HEK293 (cell line): ENCODE data around the gene COLQ.

Experiments
- CTCF ChIA-PET: fragments of 350-600 bp; formaldehyde crosslinking; extraction: SDS; loops from one replicate; lab custom pipeline; 2021; ENCODE audit warnings: antibody characterized with exemption; lab: Yijun Ruan, JAX
- POLR2A ChIA-PET: fragments of 300-600 bp; formaldehyde crosslinking; extraction: SDS; loops from one replicate; lab custom pipeline; 2020; ENCODE audit warnings: antibody characterized with exemption, inconsistent platforms; lab: Yijun Ruan, JAX
- H3K27ac ChIP-seq: fragments of 200-500 bp; sonication (Bioruptor generic); 2 replicates; pipeline ENCODE4 v1.5.1; 2014; ENCODE audit warnings: low read depth, low read length, control low read depth, inconsistent platforms; ENCODE audit errors: extremely low read depth
- H3K36me3 ChIP-seq, 2 experiments: fragments of 200-500 bp in 1 of 2; sonication (Bioruptor generic) in 1 of 2; 1 replicate in 1 of 2; 2 replicates in 1 of 2; pipeline ENCODE4 v1.5.1; 2014 to 2017; ENCODE audit warnings: inconsistent platforms in 2 of 2, low read length in 2 of 2; ENCODE audit not compliant: control insufficient read depth in 2 of 2, insufficient read depth in 1 of 2
- H3K4me1 ChIP-seq: fragments of 200-500 bp; sonication (Bioruptor generic); 2 replicates; pipeline ENCODE4 v1.5.1; 2014; ENCODE audit warnings: mild to moderate bottlenecking, low read length, inconsistent platforms; ENCODE audit not compliant: control insufficient read depth, insufficient read depth
- H3K4me3 ChIP-seq: 2 replicates; pipeline ENCODE4 v1.5.1; 2011; ENCODE audit warnings: low read depth, mild to moderate bottlenecking, control low read depth, low read length, moderate library complexity
- H3K9me3 ChIP-seq: fragments of 200-500 bp; sonication (Bioruptor generic); 2 replicates; pipeline ENCODE4 v1.5.1; 2014; ENCODE audit warnings: low read depth, low read length, inconsistent platforms; ENCODE audit not compliant: control insufficient read depth, insufficient read depth
- YY1 ChIP-seq: fragments of 450-650 bp; formaldehyde crosslinking; IDR thresholded peaks from 2 replicates; pipeline ENCODE4 v1.5.1; 2018; ENCODE audit warnings: missing biosample characterization, missing genetic modification characterization
- ZBTB17 ChIP-seq: fragments of 450-650 bp; formaldehyde crosslinking; IDR thresholded peaks from 2 replicates; pipeline ENCODE4 v1.5.1; 2016; ENCODE audit warnings: missing biosample characterization, missing genetic modification characterization
- ZNF184 ChIP-seq: fragments of 450-650 bp; IDR thresholded peaks from 2 replicates; pipeline ENCODE4 v1.5.1; 2018; ENCODE audit warnings: missing biosample characterization, mild to moderate bottlenecking, missing genetic modification characterization
- ZNF23 ChIP-seq: fragments of 450-650 bp; formaldehyde crosslinking; IDR thresholded peaks from 2 replicates; pipeline ENCODE4 v1.5.1; 2016; ENCODE audit warnings: missing biosample characterization, missing genetic modification characterization, borderline replicate concordance
- ZNF239 ChIP-seq: fragments of 450-650 bp; formaldehyde crosslinking; IDR thresholded peaks from 2 replicates; pipeline ENCODE4 v1.5.1; 2016; ENCODE audit warnings: missing biosample characterization, missing genetic modification characterization
- ZNF248 ChIP-seq: fragments of 450-650 bp; formaldehyde crosslinking; IDR thresholded peaks from 2 replicates; pipeline ENCODE4 v1.5.1; 2017; ENCODE audit warnings: missing biosample characterization, missing genetic modification characterization
- ZNF26 ChIP-seq: fragments of 450-650 bp; formaldehyde crosslinking; IDR thresholded peaks from 2 replicates; pipeline ENCODE4 v1.5.1; 2016; ENCODE audit warnings: missing biosample characterization, missing genetic modification characterization
- ZNF335 ChIP-seq: fragments of 450-650 bp; formaldehyde crosslinking; conservative IDR thresholded peaks from 2 replicates; pipeline ENCODE4 v1.5.1; 2016; ENCODE audit warnings: missing biosample characterization, missing genetic modification characterization
- ZNF404 ChIP-seq: fragments of 450-650 bp; formaldehyde crosslinking; IDR thresholded peaks from 2 replicates; pipeline ENCODE4 v1.5.1; 2017; ENCODE audit warnings: missing biosample characterization, missing genetic modification characterization
- ZNF501 ChIP-seq: fragments of 450-650 bp; formaldehyde crosslinking; IDR thresholded peaks from 2 replicates; pipeline ENCODE4 v1.5.1; 2016; ENCODE audit warnings: missing biosample characterization, missing genetic modification characterization
- ZNF664 ChIP-seq: fragments of 450-650 bp; formaldehyde crosslinking; IDR thresholded peaks from 2 replicates; pipeline ENCODE4 v1.5.1; 2016; ENCODE audit warnings: missing biosample characterization, missing genetic modification characterization
- ZNF701 ChIP-seq: fragments of 450-650 bp; formaldehyde crosslinking; IDR thresholded peaks from 2 replicates; pipeline ENCODE4 v1.5.1; 2016; ENCODE audit warnings: missing biosample characterization, missing genetic modification characterization
- ZNF776 ChIP-seq: fragments of 450-650 bp; formaldehyde crosslinking; IDR thresholded peaks from 2 replicates; pipeline ENCODE4 v1.5.0; 2017; ENCODE audit warnings: missing biosample characterization, missing genetic modification characterization, borderline replicate concordance
- TF ChIP-seq, protein P1 (sequence below): fragments of 450-650 bp; formaldehyde crosslinking; IDR thresholded peaks from 2 replicates; pipeline ENCODE4 v1.5.1; 2016; ENCODE audit warnings: missing biosample characterization, missing genetic modification characterization
- TF ChIP-seq, protein P2 (sequence below): fragments of 450-650 bp; formaldehyde crosslinking; IDR thresholded peaks from 2 replicates; pipeline ENCODE4 v1.5.1; 2017; ENCODE audit warnings: missing biosample characterization, mild to moderate bottlenecking, missing genetic modification characterization, moderate library complexity
- TF ChIP-seq, protein P3 (sequence below): fragments of 450-650 bp; formaldehyde crosslinking; IDR thresholded peaks from 2 replicates; pipeline ENCODE4 v1.5.0; 2017; ENCODE audit warnings: missing biosample characterization, missing genetic modification characterization, borderline replicate concordance
- TF ChIP-seq, protein P4 (sequence below): fragments of 450-650 bp; formaldehyde crosslinking; IDR thresholded peaks from 2 replicates; pipeline ENCODE4 v1.5.1; 2016; ENCODE audit warnings: missing biosample characterization, missing genetic modification characterization
- TF ChIP-seq, protein P5 (sequence below): fragments of 450-650 bp; formaldehyde crosslinking; IDR thresholded peaks from 2 replicates; pipeline ENCODE4 v1.5.1; 2016; ENCODE audit warnings: missing biosample characterization, missing genetic modification characterization
- TF ChIP-seq, protein P6 (sequence below): fragments of 450-650 bp; IDR thresholded peaks from 2 replicates; pipeline ENCODE4 v1.5.1; 2018; ENCODE audit warnings: missing biosample characterization, mild to moderate bottlenecking, missing genetic modification characterization

Gene COLQ

GRCh38 chr3:15525790-15526189, 4.3 kb upstream of the COLQ start:
- ChIA-PET CTCF (interaction anchor here (0.6 to 0.8 kb wide), 2 partner anchors 34 to 108 kb away, joined by 3 to 5 read pairs; no protein-coding TSS in a partner anchor), POLR2A (no interaction called here)
- H3K9me3 ChIP-seq, result no peaks in the 10 kb centered on the region
- no peaks in the 10 kb centered on the region for H3K36me3 ChIP-seq
- no peak for TF ChIP-seq ZNF23 (tag by site-specific recombination)
- peak; percentile 93 for TF ChIP-seq ZNF184
- TF ChIP-seq ZNF26 (tag by site-specific recombination), result no peak
- TF ChIP-seq ZNF248 (tag by site-specific recombination), result no peak
- TF ChIP-seq ZNF404 (tag by site-specific recombination), result no peak
- TF ChIP-seq, protein P1, sequence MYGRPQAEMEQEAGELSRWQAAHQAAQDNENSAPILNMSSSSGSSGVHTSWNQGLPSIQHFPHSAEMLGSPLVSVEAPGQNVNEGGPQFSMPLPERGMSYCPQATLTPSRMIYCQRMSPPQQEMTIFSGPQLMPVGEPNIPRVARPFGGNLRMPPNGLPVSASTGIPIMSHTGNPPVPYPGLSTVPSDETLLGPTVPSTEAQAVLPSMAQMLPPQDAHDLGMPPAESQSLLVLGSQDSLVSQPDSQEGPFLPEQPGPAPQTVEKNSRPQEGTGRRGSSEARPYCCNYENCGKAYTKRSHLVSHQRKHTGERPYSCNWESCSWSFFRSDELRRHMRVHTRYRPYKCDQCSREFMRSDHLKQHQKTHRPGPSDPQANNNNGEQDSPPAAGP (tag by site-specific recombination), result no peak
- H3K4me3 ChIP-seq, result no peak overlapping the region
- no peak overlapping the region for H3K27ac ChIP-seq
- no peaks in the 10 kb centered on the region for H3K4me1 ChIP-seq

- Histone ChIP-seq H3K4me1 (no peaks in the 10 kb centered on the region), H3K36me3 (no peaks in the 10 kb centered on the region), H3K27ac (no peak overlapping the region), H3K9me3 (no peaks in the 10 kb centered on the region), H3K4me3 (no peak overlapping the region)
- CTCF ChIA-PET, result interaction anchor here (0.5 kb wide), 1 partner anchor 193 kb away, joined by 6 read pairs; no protein-coding TSS in a partner anchor
- POLR2A ChIA-PET, result no interaction called here
- TF ChIP-seq ZNF701 (no peak), ZNF335 (tag by site-specific recombination) (peak; percentile 46; the same call in 1 of the 2 replicates)
Observed at GRCh38 chr3:15523660-15524417, 2.3 kb upstream of the COLQ start.

GRCh38 chr3:15522016-15522415, 510 bp upstream of the COLQ start:
- CTCF ChIA-PET, result no interaction called here
- Histone ChIP-seq H3K27ac (no peak overlapping the region), H3K9me3 (no peaks in the 10 kb centered on the region), H3K36me3 (no peaks in the 10 kb centered on the region), H3K4me3 (no peak overlapping the region), H3K4me1 (no peaks in the 10 kb centered on the region)
- POLR2A ChIA-PET, result no interaction called here
- TF ChIP-seq, protein P2, sequence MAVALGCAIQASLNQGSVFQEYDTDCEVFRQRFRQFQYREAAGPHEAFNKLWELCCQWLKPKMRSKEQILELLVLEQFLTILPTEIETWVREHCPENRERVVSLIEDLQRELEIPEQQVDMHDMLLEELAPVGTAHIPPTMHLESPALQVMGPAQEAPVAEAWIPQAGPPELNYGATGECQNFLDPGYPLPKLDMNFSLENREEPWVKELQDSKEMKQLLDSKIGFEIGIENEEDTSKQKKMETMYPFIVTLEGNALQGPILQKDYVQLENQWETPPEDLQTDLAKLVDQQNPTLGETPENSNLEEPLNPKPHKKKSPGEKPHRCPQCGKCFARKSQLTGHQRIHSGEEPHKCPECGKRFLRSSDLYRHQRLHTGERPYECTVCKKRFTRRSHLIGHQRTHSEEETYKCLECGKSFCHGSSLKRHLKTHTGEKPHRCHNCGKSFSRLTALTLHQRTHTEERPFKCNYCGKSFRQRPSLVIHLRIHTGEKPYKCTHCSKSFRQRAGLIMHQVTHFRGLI (tag by site-specific recombination), result no peak
- TF ChIP-seq, protein P3, sequence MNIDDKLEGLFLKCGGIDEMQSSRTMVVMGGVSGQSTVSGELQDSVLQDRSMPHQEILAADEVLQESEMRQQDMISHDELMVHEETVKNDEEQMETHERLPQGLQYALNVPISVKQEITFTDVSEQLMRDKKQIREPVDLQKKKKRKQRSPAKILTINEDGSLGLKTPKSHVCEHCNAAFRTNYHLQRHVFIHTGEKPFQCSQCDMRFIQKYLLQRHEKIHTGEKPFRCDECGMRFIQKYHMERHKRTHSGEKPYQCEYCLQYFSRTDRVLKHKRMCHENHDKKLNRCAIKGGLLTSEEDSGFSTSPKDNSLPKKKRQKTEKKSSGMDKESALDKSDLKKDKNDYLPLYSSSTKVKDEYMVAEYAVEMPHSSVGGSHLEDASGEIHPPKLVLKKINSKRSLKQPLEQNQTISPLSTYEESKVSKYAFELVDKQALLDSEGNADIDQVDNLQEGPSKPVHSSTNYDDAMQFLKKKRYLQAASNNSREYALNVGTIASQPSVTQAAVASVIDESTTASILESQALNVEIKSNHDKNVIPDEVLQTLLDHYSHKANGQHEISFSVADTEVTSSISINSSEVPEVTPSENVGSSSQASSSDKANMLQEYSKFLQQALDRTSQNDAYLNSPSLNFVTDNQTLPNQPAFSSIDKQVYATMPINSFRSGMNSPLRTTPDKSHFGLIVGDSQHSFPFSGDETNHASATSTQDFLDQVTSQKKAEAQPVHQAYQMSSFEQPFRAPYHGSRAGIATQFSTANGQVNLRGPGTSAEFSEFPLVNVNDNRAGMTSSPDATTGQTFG (tag by site-specific recombination), result no peak
- TF ChIP-seq ZBTB17 (no peak), ZNF776 (tag by site-specific recombination) (no peak), ZNF501 (tag by site-specific recombination) (no peak), ZNF664 (tag by site-specific recombination) (no peak), YY1 (tag by site-specific recombination) (no peak), ZNF239 (no peak)
- TF ChIP-seq, protein P4, sequence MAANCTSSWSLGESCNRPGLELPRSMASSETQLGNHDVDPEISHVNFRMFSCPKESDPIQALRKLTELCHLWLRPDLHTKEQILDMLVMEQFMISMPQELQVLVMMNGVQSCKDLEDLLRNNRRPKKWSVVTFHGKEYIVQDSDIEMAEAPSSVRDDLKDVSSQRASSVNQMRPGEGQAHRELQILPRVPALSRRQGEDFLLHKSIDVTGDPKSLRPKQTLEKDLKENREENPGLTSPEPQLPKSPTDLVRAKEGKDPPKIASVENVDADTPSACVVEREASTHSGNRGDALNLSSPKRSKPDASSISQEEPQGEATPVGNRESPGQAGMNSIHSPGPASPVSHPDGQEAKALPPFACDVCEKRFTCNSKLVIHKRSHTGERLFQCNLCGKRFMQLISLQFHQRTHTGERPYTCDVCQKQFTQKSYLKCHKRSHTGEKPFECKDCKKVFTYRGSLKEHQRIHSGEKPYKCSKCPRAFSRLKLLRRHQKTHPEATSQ (tag by site-specific recombination), result no peak
- TF ChIP-seq, protein P5, sequence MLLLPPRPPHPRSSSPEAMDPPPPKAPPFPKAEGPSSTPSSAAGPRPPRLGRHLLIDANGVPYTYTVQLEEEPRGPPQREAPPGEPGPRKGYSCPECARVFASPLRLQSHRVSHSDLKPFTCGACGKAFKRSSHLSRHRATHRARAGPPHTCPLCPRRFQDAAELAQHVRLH, result no peak
- TF ChIP-seq, protein P6, sequence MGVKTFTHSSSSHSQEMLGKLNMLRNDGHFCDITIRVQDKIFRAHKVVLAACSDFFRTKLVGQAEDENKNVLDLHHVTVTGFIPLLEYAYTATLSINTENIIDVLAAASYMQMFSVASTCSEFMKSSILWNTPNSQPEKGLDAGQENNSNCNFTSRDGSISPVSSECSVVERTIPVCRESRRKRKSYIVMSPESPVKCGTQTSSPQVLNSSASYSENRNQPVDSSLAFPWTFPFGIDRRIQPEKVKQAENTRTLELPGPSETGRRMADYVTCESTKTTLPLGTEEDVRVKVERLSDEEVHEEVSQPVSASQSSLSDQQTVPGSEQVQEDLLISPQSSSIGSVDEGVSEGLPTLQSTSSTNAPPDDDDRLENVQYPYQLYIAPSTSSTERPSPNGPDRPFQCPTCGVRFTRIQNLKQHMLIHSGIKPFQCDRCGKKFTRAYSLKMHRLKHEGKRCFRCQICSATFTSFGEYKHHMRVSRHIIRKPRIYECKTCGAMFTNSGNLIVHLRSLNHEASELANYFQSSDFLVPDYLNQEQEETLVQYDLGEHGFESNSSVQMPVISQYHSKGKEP, result no peak
